HG03565 (cell line): ENCODE measurements around the gene TOGARAM2.

ENCODE experiments used
- ATAC-seq: cut with Tn5 transposase; IDR thresholded peaks from one replicate; pipeline ENCODE4 v1.9.1; 2021; ENCODE audit warnings: mild to moderate bottlenecking, moderate library complexity; ENCODE audit not compliant: unreplicated experiment

TOGARAM2 gene

DNA sequence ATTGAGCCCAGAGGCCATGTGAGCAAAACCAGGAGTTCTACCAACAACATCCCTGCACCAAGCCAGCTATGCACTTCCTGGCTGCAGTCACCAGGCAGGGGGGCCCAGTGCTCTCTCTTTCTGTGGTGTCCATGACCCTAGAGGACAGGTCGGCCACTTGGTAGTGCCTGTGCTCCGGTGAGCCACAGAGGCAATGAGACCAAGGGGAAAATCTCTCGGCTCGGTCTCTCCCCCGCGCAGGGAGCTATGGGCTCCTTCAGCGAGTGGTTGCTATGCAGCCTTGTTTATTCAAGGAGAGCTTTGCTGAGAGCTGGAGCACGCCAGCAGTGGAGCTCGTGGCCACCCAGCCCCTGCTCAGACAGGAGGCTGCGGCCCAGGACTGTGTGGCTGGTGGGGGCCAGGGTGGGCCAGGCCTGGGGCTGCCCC is at the start of gene TOGARAM2:
TSS of gene TOGARAM2 (plus strand) at position 283 of the 426 bp plus-strand sequence. CDS start 13,537 bp downstream, outside the sequence.
- no peak for ATAC-seq

DNA sequence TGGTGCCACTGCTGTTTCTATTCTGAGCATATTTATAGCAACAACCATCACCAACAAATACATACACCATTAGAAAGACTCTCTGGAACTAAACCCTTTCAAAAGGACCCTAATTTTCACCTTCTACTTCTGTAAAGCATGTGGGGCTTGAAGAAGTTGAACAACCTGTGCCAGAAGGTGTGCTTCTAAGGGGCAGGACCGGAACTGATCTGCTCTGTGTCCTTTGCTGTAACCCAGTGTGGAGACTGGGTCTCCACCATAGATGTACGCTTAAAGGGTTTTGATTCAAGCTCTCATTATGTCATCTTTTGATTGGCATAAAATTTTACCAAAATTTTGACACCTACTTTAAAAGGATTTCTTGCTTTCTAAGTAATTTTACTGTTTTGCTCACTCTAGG is 46.3 kb upstream of the TOGARAM2 start:
- no peak for ATAC-seq

DNA sequence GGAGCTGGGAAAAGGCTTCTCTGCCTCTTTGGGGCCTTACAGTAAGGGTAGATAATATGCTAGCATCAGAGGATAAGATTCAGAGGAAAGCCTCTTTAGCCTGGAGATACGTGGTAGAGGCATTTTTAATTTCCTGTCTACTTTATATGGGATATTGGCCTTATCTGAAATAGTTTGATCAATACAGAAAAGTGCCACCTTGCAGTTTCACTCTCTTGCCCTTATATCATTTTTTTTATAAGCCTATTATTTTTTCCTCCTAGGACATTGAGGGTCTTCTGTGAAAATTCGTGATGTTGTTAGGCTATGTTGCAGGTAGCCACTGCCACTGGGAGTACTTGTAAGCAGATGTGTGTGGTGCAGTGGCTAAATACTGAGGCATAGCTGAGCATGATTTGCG is 40.1 kb upstream of the TOGARAM2 start:
- ATAC-seq: no peak

DNA sequence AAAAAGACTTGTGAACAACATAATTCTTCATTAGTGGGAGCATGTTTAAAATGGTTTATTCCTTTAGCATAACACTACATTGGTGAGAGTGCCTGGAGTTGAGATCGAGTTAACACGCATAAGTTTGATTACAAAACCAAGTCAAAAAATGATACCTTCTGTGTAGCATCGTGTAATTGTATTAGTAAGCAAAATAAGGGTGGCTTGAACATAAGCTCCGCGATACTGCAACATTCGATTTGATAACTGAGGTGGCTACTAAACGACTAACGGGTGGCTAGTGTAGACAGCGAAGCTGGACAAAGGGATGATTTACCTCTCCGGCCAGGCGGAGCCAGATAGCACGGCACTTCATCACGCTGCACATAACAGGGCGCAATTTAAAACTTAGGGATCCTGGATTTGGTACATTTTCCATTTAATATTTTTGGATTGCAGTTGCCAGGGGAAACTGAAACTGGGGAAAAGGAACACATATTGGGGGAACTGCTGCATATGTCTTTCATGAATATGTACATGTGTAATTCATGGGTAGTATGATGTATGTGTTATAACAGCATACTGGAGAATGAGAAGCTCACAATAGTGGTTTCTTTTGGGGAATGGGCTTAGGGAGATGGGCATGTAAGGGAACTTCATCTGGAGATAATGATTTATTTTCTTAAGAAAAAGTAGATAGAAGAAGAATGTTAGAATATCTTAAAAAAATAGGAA is 36.4 kb upstream of the TOGARAM2 start:
- ATAC-seq: no peak

DNA sequence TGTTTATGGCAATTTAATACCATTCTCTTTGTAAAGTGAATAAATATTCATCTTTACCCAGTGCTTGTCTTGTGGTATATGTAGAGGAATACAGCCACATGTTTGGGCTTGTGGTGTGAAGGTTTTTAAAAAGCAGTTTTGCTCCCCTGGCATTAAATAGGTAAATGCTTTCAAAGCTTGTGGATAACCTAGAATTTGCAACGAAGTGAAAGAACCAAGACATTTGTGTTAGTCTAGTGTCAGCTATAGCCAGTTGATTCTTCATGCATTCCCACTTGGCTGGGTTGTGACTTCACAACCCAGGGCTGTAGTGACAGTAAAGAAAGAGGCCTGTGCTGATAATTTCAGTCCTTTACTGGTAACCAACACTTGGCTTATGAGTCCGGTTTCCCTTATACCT is 32.9 kb upstream of the TOGARAM2 start:
- ATAC-seq: no peak

DNA sequence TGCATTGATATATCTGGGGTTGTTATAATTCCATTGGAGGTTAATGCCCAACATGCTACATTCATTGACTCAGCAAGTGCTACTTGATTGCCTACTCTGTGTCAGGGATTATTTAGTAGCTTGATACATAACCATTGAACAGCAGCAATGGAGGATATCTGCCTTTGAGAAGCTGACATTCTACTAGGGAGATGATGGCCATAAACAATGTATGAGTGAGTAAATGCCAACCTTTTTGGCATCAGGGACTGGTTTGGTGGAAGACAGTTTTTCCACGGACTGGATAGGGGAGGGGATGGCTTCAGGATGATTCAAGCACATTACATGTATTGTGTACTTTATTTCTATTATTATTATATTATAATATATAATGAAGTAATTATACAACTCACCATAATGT is 31.9 kb upstream of the TOGARAM2 start:
- ATAC-seq: no peak

DNA sequence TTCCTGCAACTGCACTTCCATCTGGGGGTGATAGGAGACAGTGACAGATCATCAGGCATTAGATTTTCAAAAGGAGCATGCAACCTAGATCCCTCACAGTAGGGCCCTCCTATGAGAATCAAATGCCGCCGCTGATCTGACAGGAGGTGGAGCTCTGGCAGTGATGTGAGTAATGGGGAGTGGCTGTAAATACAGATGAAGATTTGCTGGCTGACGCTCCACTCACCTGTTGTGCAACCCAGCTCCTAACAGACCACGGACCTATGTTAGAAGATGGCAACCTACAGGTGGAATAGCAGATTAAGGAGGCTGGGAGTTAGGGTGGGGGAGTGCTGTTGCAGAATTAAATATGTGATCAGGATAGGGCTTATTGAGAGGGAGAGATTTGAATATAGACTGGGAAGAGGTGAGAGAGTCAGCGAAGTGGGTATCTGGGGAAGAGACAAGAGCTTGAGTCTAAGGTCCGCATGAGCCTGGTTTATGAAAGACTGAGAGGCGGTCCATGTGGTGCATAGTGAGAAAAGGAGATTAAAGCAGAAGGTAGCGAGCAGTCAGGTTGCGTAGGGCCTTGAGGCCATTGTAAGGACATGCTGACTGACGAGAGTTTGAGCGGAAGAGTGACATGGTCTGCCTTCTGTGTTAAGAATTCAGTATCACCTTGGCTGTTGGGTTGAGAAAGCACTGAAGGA is 31.3 kb upstream of the TOGARAM2 start:
- no peak for ATAC-seq

DNA sequence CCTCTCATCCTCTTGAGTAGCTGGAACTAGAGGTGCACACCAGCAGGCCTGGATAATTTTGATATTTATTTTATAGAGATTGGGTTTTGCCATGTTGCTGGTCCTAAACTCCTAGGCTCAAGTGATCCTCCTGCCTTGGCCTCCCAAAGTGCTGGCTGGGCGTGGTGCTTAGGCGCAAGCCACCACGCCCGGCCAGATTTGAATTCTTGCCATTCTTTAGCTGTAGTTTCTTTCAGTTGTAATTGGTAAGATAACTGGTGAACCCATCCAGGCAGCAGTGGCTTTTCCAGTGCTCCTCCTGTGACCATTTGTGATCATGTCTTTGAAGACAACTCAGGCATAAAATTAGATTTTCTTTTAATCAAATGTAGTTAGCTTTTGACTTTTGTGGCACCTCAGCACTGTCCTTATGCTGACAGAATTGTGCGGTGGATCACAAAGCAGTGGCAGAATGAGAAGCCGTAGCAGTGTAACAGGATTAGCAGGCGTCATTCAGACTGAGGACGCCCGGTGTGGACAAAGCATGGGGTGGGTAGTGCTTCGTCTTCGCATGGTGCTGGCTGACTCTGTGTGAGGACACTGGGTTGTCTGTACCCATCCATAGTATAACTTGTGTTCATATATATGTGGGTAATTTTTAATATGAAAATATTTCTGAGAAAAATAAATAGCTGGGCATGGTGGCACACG is 30.0 kb upstream of the TOGARAM2 start:
- no peak for ATAC-seq

DNA sequence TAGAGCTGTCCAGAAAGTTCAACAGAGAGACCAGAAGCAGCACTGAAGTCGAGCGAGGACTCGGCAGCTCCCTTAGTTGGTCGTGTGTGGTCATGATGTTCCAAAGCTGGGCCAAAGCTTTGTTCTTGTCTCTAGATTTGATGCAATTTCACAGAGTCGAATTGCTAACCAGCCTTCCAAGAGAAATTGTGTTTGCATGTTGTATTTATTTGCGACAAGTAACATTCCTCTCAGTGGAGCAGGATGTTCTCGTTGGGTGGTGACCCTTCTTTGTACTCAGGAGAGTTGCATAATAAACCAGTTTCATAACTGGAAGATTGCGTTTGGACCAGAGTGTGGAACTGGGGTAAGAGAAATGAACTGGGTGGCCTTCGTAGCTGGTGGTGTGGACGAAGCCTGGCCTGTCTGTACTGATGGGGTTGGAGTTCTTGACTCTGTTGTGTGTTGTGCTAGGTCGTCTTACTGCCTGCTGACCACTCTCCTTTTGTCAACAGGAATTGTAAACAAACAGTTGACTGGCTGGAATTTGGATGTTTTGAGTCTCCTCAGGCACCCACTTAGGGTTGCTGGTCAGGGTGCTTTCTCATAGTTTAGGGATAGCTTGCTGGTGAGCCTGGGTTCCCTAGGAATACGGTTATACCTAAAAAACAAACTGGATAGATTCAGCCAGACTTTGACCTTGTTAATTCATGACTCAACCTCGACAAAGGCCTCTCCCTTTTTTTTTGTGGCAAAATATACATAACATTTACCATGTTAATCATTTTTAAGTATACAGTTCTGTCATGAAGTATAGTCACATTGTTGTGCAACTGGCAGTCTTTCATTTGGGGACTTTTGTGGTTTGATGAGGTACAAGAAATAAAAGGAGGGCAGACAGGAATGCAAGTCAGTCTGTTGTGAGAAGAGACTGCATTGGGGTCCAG is 28.9 kb upstream of the TOGARAM2 start:
- ATAC-seq: no peak

DNA sequence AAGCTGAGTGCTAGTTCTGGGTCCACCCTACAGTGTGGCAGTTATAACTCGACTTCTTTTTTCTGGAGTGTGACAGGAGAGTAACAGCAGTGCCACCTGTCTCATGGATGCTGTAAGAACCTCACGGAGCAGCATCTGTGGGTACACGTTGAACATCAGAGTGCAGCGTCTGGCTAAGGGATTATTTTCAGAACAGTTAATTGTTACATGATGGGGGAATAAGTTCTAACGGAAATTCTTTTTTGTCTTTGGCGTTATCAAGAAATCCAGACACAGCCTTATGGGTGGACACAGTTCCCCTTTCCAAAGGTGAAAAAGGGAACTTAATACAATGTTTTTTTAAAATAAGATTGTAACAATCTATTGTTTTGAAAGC is 28.3 kb upstream of the TOGARAM2 start:
- no peak for ATAC-seq

DNA sequence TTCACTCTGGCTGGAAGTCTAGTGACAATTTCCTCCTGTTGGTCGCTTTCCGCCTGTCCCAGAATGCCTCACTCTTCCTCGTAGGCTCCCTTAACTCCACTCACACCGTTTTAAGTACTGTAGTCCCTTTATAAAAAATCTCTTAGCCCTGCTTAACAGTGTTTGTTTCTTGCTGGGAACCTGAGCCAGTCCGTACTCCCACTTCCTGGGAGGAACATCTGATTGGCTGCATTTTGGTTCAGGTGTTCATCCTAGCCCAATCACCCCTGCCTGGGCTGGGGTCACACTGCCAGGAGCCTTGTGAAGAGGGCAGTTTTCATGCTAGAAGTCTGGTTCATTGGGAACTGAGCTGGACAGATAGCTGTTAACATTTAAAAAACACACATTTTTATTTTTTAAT is 25.6 kb upstream of the TOGARAM2 start:
- ATAC-seq: no peak

DNA sequence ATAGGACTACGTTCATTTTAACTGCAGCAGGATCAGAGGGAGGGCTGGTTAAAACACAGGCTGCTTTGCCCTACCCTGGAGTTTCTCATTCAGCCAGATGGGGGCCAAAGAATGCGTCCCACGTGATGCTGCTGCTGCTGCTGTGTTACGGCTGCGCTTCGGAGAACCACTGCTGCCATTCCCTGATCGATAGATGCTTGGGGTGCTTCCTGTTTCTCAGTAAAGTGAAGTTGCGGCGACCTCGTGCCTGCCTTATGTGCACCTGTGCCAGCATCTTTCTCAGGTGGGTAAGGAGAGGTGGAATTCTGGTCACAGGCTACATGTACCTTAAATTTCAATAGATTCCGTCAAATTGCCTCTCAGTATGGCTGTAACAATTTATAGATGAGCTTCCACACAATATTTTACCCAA is 24.7 kb upstream of the TOGARAM2 start:
- no peak for ATAC-seq

DNA sequence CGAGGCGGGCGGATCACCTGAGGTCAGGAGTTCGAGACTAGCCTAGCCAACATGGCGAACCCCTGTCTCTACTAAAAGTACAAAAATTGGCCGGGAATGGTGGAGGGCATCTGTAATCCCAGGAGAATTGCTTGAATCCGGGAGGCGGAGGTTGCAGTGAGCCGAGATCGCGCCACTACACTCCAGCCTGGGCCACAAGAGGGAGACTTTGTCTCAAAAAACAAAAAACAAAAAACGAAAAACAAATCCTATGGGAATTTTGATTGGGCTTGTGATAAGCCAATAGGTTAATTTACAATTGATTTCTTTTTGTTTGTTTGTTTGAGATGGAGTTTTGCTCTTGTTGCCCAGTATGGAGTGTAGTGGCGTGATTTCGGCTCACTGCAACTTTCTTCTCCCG is 24.2 kb upstream of the TOGARAM2 start:
- ATAC-seq: no peak

DNA sequence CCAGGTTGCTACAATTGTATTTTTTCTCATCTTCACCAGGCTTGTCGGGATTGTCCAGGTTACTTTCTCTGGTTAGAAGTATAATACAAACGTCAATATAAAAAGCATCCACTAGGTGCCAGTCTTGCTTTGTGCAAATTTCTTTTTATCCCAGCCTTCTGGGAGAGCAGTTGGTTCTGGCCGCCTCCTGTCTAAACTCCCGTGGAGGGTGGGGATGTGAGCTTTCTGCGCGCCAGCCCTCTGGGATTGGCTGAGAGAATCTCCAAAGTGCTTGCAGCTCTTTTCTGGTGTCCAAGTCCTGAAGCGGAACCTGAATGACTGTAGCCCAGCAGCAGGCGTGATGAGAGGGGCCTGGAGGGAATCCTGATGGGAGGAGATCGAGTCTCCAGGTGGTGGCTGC is 22.4 kb upstream of the TOGARAM2 start:
- ATAC-seq: no peak

DNA sequence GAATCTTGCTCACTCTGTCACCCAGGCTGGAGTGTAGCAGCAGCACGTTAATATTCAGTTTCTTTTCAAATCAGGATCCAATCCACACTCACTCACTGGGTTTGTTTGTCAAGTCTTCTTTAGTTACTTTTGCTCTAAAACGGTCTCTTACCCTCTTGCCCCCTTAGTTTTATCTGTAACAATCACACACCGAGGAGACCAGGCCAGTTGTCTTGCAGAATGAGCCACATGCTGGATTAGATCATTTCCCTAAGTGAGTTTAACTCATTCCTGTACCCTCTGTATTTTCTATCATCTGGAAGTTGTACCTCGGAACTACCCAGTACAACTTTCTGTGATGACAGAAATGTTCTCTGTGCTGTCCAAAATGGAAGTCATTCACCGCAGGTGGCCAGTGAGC is 20.7 kb upstream of the TOGARAM2 start:
- no peak for ATAC-seq

DNA sequence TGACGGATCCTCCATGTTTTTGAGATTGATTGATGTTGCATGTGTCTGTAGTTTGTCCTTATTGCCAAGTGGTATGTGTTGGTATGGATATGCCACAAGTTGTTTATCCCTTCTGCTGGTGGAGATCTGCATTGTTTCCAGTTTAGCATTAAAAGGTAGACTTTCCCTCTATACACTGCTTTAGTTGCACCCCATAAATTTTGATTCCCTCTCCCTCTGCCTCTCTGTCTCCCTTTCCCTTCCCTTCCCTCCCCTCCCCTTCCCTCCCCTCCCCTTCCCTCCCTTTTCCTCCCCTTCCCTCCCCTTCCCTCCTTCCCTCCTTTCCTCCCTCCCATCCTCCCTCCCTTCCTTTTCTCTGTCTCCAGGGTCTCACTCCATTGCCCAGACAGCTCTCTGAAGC is 18.6 kb upstream of the TOGARAM2 start:
- ATAC-seq: no peak

DNA sequence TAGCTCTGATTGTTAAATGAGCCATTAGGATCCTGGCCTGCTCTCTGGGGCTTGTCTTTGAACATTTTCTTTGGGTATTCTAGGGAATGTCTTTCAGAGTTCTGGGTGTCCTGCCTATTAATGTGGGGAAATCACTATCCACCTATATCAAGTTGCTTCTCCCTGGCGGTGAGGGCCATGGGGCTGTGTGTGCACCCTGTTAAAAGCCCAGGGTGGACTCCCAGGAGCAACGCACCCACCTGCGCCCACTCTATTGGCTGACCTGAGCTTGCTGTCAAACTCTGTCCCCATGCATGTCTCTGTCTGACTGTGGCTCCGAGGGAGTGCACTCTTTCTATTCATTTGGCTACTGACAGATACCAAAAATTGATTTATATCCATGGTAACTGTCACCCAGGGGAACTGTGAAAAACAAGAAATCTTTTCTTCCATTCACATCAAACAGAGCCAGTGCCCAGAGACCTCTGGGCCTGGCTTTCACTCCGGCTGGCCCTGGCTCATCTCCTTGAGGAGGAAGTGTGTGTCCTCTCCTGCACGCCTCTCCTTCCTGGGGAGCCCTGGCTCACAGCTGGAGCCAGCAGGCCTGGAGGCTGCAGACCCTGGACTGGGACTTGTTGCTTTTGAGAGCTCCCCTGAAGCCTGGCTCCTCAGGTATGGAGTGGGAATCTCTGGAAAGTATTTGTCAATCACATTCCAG is 10.5 kb upstream of the TOGARAM2 start:
- ATAC-seq: no peak

DNA sequence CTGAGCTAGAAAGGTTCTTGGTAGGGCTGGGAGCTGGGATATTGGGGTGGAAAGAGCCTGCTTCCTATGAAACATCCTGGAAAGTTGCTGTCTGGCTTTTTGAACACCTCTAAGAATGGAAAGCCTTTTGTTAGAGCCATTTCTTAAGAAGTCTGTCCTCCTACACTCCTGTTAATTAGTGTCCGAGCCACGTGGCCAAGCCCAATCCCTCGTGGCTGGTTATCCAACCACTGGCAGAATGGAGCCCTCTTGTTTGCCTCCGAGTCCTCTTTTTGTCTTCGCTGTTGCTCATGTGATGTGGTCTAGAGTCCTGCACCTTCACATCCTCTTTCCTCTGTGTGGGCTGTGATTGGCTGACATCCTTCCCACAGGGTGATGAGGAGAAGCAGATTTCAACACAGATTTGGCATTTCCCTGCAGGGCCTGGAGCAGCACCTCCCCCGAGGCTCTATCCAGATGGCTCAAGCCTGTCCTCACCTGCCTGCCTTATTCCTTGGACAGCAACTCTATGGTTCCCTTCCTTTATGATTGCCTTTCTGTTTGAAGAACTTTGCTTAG is 8.2 kb upstream of the TOGARAM2 start:
- no peak for ATAC-seq

DNA sequence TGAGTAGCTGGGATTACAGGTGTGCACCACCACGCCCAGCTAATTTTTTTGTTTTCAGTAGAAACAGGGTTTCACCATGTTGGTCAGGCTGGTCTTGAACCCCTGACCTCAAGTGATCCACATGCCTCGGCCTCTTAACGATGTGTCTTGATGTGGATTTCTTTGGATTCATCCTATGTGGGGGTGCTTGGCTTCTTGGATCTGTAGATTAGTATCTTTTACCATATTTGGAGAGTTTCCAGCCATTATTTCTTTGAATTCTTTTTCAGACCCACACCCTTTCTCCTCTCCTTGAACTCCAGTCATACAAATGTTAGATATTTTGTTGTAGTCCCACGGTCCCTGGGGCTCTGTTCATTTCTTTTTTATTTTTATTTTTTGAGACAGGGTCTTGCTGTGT is 6.8 kb upstream of the TOGARAM2 start:
- no peak for ATAC-seq

DNA sequence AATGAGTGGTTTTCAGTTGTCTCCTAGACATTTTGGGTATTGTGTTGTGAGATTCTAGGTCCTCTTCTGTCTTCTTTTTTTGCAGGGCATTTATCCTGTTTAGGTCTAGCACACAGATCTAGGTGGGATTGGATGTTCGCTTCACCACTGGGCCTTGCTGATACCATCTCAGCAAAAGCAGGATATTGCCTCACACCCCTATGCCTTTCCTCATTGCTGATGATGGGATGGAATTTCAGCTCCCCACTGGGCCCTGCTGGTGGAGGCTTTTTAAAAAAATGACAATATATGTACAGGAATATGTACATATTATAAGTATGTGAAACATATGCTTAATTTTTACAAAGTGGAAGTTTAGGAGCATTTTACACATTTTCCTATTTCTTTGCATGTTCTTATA is 5.4 kb upstream of the TOGARAM2 start:
- ATAC-seq: no peak
